ENCODE results near the gene NETO2.
A peak's percentile ranks its signal among the peaks of the same experiment; 100 is the strongest.
"Not testable (repeated sequence)": the region's sequence is repeated elsewhere in the genome, so short reads cannot be mapped to it uniquely, and the experiment has no call there.

Gene NETO2

GRCh38 chr16:47061204-47061603, 82.5 kb downstream of the NETO2 start:
- Histone ChIP-seq H3K9me3 (ENCODE audit: severe bottlenecking) (no peaks in the 10 kb centered on the region), H3K27ac (ENCODE audit: poor library complexity, severe bottlenecking) (no peak overlapping the region), H3K27me3 (ENCODE audit: insufficient read depth, poor library complexity, severe bottlenecking) (no peaks in the 10 kb centered on the region), H3K4me3 (ENCODE audit: severe bottlenecking) (no peak overlapping the region), H3K36me3 (ENCODE audit: low read depth) (no peaks in the 10 kb centered on the region), H3K4me1 (ENCODE audit: insufficient read depth, poor library complexity, severe bottlenecking) (peaks cover 6% of the 10 kb centered on the region)
- TF ChIP-seq CTCF (IDR thresholded peaks at IDR 0.05; ENCODE audit: poor library complexity, severe bottlenecking), result no peak
- DNase-seq (ENCODE audit: low spot score) (no peak), ATAC-seq (ENCODE audit: low read depth) (no peak)

GRCh38 chr16:47060596-47060995, 83.1 kb downstream of the NETO2 start:
- no peaks in the 10 kb centered on the region for H3K36me3 ChIP-seq (ENCODE audit: low read depth)
- no peaks in the 10 kb centered on the region for H3K9me3 ChIP-seq (ENCODE audit: severe bottlenecking)
- no peak for ATAC-seq (ENCODE audit: low read depth)
- DNase-seq (ENCODE audit: low spot score), result no peak
- no peak for TF ChIP-seq CTCF (IDR thresholded peaks at IDR 0.05; ENCODE audit: poor library complexity, severe bottlenecking)
- no peaks in the 10 kb centered on the region for H3K27me3 ChIP-seq (ENCODE audit: insufficient read depth, poor library complexity, severe bottlenecking)
- H3K4me3 ChIP-seq (ENCODE audit: severe bottlenecking), result no peak overlapping the region
- peaks cover 6% of the 10 kb centered on the region for H3K4me1 ChIP-seq (ENCODE audit: insufficient read depth, poor library complexity, severe bottlenecking)
- H3K27ac ChIP-seq (ENCODE audit: poor library complexity, severe bottlenecking), result no peak overlapping the region

GRCh38 chr16:47059991-47060390, 83.8 kb downstream of the NETO2 start:
- Histone ChIP-seq H3K4me3 (ENCODE audit: severe bottlenecking) (no peak overlapping the region), H3K27ac (ENCODE audit: poor library complexity, severe bottlenecking) (no peak overlapping the region), H3K36me3 (ENCODE audit: low read depth) (no peaks in the 10 kb centered on the region), H3K27me3 (ENCODE audit: insufficient read depth, poor library complexity, severe bottlenecking) (no peaks in the 10 kb centered on the region), H3K4me1 (ENCODE audit: insufficient read depth, poor library complexity, severe bottlenecking) (peaks cover 6% of the 10 kb centered on the region), H3K9me3 (ENCODE audit: severe bottlenecking) (no peaks in the 10 kb centered on the region)
- DNase-seq (ENCODE audit: low spot score), result no peak
- no peak for TF ChIP-seq CTCF (IDR thresholded peaks at IDR 0.05; ENCODE audit: poor library complexity, severe bottlenecking)
- no peak for ATAC-seq (ENCODE audit: low read depth)

GRCh38 chr16:47059130-47059529, 84.6 kb downstream of the NETO2 start:
- not testable (repeated sequence) for H3K27ac ChIP-seq (ENCODE audit: poor library complexity, severe bottlenecking); ATAC-seq (ENCODE audit: low read depth); H3K4me3 ChIP-seq (ENCODE audit: severe bottlenecking); H3K27me3 ChIP-seq (ENCODE audit: insufficient read depth, poor library complexity, severe bottlenecking); DNase-seq (ENCODE audit: low spot score); H3K36me3 ChIP-seq (ENCODE audit: low read depth); H3K9me3 ChIP-seq (ENCODE audit: severe bottlenecking); H3K4me1 ChIP-seq (ENCODE audit: insufficient read depth, poor library complexity, severe bottlenecking)

GRCh38 chr16:47058295-47059086, 85.3 kb downstream of the NETO2 start:
- Histone ChIP-seq H3K4me1 (ENCODE audit: insufficient read depth, poor library complexity, severe bottlenecking) (peaks cover 6% of the 10 kb centered on the region), H3K4me3 (ENCODE audit: severe bottlenecking) (no peak overlapping the region), H3K36me3 (ENCODE audit: low read depth) (no peaks in the 10 kb centered on the region), H3K9me3 (ENCODE audit: severe bottlenecking) (no peaks in the 10 kb centered on the region), H3K27me3 (ENCODE audit: insufficient read depth, poor library complexity, severe bottlenecking) (no peaks in the 10 kb centered on the region), H3K27ac (ENCODE audit: poor library complexity, severe bottlenecking) (no peak overlapping the region)
- no peak for TF ChIP-seq CTCF (IDR thresholded peaks at IDR 0.05; ENCODE audit: poor library complexity, severe bottlenecking)
- DNase-seq (ENCODE audit: low spot score), result peak; percentile 22
- no peak for ATAC-seq (ENCODE audit: low read depth)

Data from RWPE2 (cell line).